SK-N-SH (cell line): ENCODE measurements around the gene RAD51B. TPM values are rescaled to one million over a fixed set of nuclear protein-coding genes. Genes with fewer than 3 reads are reported as not detected.

ENCODE experiments used
- CTCF ChIA-PET: fragments of 300-600, 350-600 bp; formaldehyde crosslinking; extraction: SDS; loops from one replicate; lab custom pipeline; 2021; lab: Yijun Ruan, JAX
- POLR2A ChIA-PET: fragments of 350-600 bp; sonication (Branson Sonifier 250); formaldehyde crosslinking; extraction: SDS; loops from one replicate; lab custom pipeline; 2020; ENCODE audit warnings: antibody characterized with exemption, inconsistent platforms; lab: Yijun Ruan, JAX
- DNase-seq: peaks from one replicate; pipeline ENCODE4 v3.0.0; 2012
- H2AFZ ChIP-seq: fragments of 200-600 bp; sonication (generic); 2 replicates; pipeline ENCODE4 v1.8.1; 2016; ENCODE audit warnings: antibody characterized with exemption, mild to moderate bottlenecking, low read depth
- H3F3A ChIP-seq: fragments of 200-600 bp; sonication (generic); replicated peaks from 2 replicates; pipeline ENCODE3; 2016; ENCODE audit warnings: antibody characterized with exemption, mild to moderate bottlenecking; ENCODE audit not compliant: insufficient read depth
- H3K27ac ChIP-seq, 2 experiments: fragments of 200-500 bp in 1 of 2; fragments of 200-600 bp in 1 of 2; sonication (Bioruptor generic) in 1 of 2; sonication (generic), shearing (Covaris generic) in 1 of 2; 2 replicates each; pipeline versions ENCODE4 v1.5.1 to v1.6.1; 2014 to 2016; ENCODE audit warnings: low read depth in 2 of 2, inconsistent platforms in 1 of 2, low read length in 1 of 2, mild to moderate bottlenecking in 1 of 2, mixed read lengths in 1 of 2
- H3K27me3 ChIP-seq: fragments of 200-600 bp; sonication (generic), shearing (Covaris generic); 2 replicates; pipeline ENCODE4 v1.6.1; 2016; ENCODE audit warnings: mixed run types; ENCODE audit not compliant: insufficient read depth
- H3K36me3 ChIP-seq, 2 experiments: fragments of 200-500 bp in 1 of 2; fragments of 200-600 bp in 1 of 2; sonication (Bioruptor generic) in 1 of 2; sonication (generic) in 1 of 2; replicated peaks in 1 of 2; 2 replicates each; pipeline versions ENCODE3 to v1.5.1; 2014 to 2016; ENCODE audit warnings: low read length in 1 of 2, mild to moderate bottlenecking in 1 of 2; ENCODE audit not compliant: insufficient read depth in 2 of 2, control insufficient read depth in 1 of 2
- H3K4me1 ChIP-seq, 2 experiments: fragments of 200-500 bp in 1 of 2; fragments of 200-600 bp in 1 of 2; sonication (Bioruptor generic) in 1 of 2; sonication (generic), shearing (Covaris generic) in 1 of 2; 2 replicates each; pipeline versions ENCODE4 v1.5.1 to v1.6.1; 2014 to 2016; ENCODE audit warnings: low read depth in 1 of 2, low read length in 1 of 2, mixed run types in 1 of 2; ENCODE audit not compliant: insufficient read depth in 2 of 2, control insufficient read depth in 1 of 2
- H3K4me2 ChIP-seq: fragments of 200-600 bp; sonication (generic), shearing (Covaris generic); 2 replicates; pipeline ENCODE4 v1.6.1; 2017; ENCODE audit warnings: mixed run types
- H3K4me3 ChIP-seq, 2 experiments: fragments of 200-500 bp in 1 of 2; fragments of 200-600 bp in 1 of 2; sonication (Bioruptor generic) in 1 of 2; sonication (generic), shearing (Covaris generic) in 1 of 2; 2 replicates each; pipeline versions ENCODE4 v1.5.1 to v1.8.1; 2014 to 2016; ENCODE audit warnings: low read depth in 2 of 2, inconsistent platforms in 1 of 2, low read length in 1 of 2, mild to moderate bottlenecking in 1 of 2, mixed read lengths in 1 of 2, moderate library complexity in 1 of 2
- H3K79me2 ChIP-seq: fragments of 200-600 bp; sonication (generic); 2 replicates; pipeline ENCODE4 v1.8.1; 2017; ENCODE audit warnings: mild to moderate bottlenecking; ENCODE audit not compliant: insufficient read depth
- H3K9ac ChIP-seq: fragments of 200-600 bp; sonication (generic); 2 replicates; pipeline ENCODE4 v1.6.1; 2017; ENCODE audit warnings: mixed run types
- H3K9me2 ChIP-seq: fragments of 200-600 bp; sonication (generic); 2 replicates; pipeline ENCODE4 v1.6.1; 2017; ENCODE audit warnings: mixed run types
- H3K9me3 ChIP-seq: fragments of 200-600 bp; sonication (generic); 2 replicates; pipeline ENCODE4 v1.6.1; 2017; ENCODE audit warnings: mixed run types, mild to moderate bottlenecking, moderate library complexity
- H4K20me1 ChIP-seq: fragments of 200-600 bp; sonication (generic); 2 replicates; pipeline ENCODE4 v1.6.1; 2017; ENCODE audit warnings: mild to moderate bottlenecking, mixed run types; ENCODE audit not compliant: insufficient read depth
- CHD2 ChIP-seq: fragments of 150-350 bp; IDR thresholded peaks from 2 replicates; pipeline ENCODE4 v1.6.1; 2018; ENCODE audit warnings: low read length; ENCODE audit not compliant: partially characterized antibody
- EP300 ChIP-seq, 2 experiments: IDR thresholded peaks; 2 replicates each; pipeline versions ENCODE4 v1.4.0 to v1.6.1; 2012; ENCODE audit warnings: borderline replicate concordance in 1 of 2, low read depth in 1 of 2, low read length in 1 of 2
- EZH2phosphoT487 ChIP-seq: fragments of 200-600 bp; sonication (generic); IDR thresholded peaks from 2 replicates; pipeline ENCODE4 v1.6.1; 2017; ENCODE audit warnings: low read depth, mixed run types, mild to moderate bottlenecking, antibody characterized with exemption, moderate library complexity, borderline replicate concordance
- FOXM1 ChIP-seq: IDR thresholded peaks from 2 replicates; pipeline ENCODE4 v1.4.0; 2012; ENCODE audit warnings: low read depth, mild to moderate bottlenecking
- GATA2 ChIP-seq: sonication (generic); formaldehyde crosslinking; IDR thresholded peaks from 2 replicates; pipeline ENCODE4 v1.5.0; 2020; ENCODE audit warnings: mild to moderate bottlenecking, missing genetic modification reagents
- JUND ChIP-seq: IDR thresholded peaks from 2 replicates; pipeline ENCODE4 v1.4.0; 2012
- NFIC ChIP-seq: IDR thresholded peaks from 2 replicates; pipeline ENCODE4 v1.4.0; 2012; ENCODE audit warnings: borderline replicate concordance
- POLR2AphosphoS5 ChIP-seq: IDR thresholded peaks from 2 replicates; pipeline ENCODE4 v1.6.1; 2012; ENCODE audit warnings: low read depth, low read length
- SMC3 ChIP-seq: IDR thresholded peaks from 2 replicates; pipeline ENCODE4 v1.6.1; 2012; ENCODE audit warnings: low read depth, low read length, improper control_type of control experiment
- WGBS: methylation state at CpG from one replicate; pipeline ENCODE4 v1.1.6; 2017; ENCODE audit warnings: low lambda C conversion rate; 5-methylcytosine and 5-hydroxymethylcytosine counted together
- polyA plus RNA-seq, 3 experiments: library from polyadenylated mRNA; depleted of rRNA; stranded (reverse); fragments of >200 nt; gene quantifications; 2 replicates each; pipeline ENCODE4 v1.2.3, GENCODE V29; 2012
- TF ChIP-seq, protein P1 (sequence below): IDR thresholded peaks from 2 replicates; pipeline ENCODE4 v1.4.0; 2012; ENCODE audit warnings: low read depth, borderline replicate concordance
- TF ChIP-seq, protein P2 (sequence below): IDR thresholded peaks from 2 replicates; pipeline ENCODE4 v1.4.0; 2012; ENCODE audit warnings: low read depth
- TF ChIP-seq, protein P3 (sequence below): fragments of 150-350 bp; IDR thresholded peaks from 2 replicates; pipeline ENCODE4 v1.6.1; 2016; ENCODE audit warnings: mild to moderate bottlenecking, low read depth, low read length
- TF ChIP-seq, protein P4 (sequence below): IDR thresholded peaks from 2 replicates; pipeline ENCODE4 v1.6.1; 2012; ENCODE audit warnings: mild to moderate bottlenecking, low read depth, low read length, moderate library complexity

Gene RAD51B
- polyA plus RNA-seq, 1 of the 3 experiments (the other 2 are of a cell fraction), result 6.0 TPM

DNA sequence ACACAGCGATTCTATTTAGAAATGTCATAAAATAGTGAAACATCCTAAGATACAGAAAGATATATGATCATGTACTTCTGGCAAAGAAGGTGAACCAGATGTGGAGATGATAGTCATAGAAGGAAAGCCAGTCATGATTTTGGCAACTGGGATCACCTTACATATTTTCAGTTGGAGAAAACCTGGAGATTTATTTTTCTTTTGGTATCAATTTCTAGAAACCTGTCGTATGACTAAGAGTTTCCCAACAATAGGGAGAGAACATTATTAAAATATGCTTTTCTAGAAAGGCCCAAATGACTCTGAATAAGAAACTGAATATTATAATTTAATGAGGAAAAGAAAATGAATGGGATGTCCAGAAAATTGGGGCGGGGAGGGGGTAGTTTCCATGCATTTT, 576.9 kb downstream of the RAD51B start:
- Histone ChIP-seq H3K4me2 (no peak overlapping the region), H3K4me3 (no peak overlapping the region), H2AFZ (no peak overlapping the region), H3K9me2 (no peaks in the 10 kb centered on the region), H3F3A (no peaks in the 10 kb centered on the region), H3K9me3 (no peaks in the 10 kb centered on the region), H3K36me3 (no peaks in the 10 kb centered on the region), H3K79me2 (no peaks in the 10 kb centered on the region), H3K27me3 (no peaks in the 10 kb centered on the region), H3K27ac (no peak overlapping the region), H3K9ac (no peak overlapping the region), H4K20me1 (no peaks in the 10 kb centered on the region), H3K4me1 (peaks cover 12 to 29% of the 10 kb centered on the region in 2 experiments)
- POLR2A ChIA-PET, result no interaction called here
- no peak for DNase-seq
- TF ChIP-seq CHD2 (no peak), JUND (no peak), GATA2 (CRISPR knock-in tag) (no peak), NFIC (no peak), SMC3 (no peak), EP300 (IDR thresholded peaks at IDR 0.05; ENCODE audit: borderline replicate concordance in 1 of 2, low read depth in 1 of 2, low read length in 1 of 2) (no peak), FOXM1 (no peak), POLR2AphosphoS5 (no peak), EZH2phosphoT487 (no peak)
- TF ChIP-seq, protein P1, sequence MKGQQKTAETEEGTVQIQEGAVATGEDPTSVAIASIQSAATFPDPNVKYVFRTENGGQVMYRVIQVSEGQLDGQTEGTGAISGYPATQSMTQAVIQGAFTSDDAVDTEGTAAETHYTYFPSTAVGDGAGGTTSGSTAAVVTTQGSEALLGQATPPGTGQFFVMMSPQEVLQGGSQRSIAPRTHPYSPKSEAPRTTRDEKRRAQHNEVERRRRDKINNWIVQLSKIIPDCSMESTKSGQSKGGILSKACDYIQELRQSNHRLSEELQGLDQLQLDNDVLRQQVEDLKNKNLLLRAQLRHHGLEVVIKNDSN, result no peak
- TF ChIP-seq, protein P2, sequence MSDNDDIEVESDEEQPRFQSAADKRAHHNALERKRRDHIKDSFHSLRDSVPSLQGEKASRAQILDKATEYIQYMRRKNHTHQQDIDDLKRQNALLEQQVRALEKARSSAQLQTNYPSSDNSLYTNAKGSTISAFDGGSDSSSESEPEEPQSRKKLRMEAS, result no peak
- TF ChIP-seq, protein P3, sequence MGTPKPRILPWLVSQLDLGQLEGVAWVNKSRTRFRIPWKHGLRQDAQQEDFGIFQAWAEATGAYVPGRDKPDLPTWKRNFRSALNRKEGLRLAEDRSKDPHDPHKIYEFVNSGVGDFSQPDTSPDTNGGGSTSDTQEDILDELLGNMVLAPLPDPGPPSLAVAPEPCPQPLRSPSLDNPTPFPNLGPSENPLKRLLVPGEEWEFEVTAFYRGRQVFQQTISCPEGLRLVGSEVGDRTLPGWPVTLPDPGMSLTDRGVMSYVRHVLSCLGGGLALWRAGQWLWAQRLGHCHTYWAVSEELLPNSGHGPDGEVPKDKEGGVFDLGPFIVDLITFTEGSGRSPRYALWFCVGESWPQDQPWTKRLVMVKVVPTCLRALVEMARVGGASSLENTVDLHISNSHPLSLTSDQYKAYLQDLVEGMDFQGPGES, result no peak
- TF ChIP-seq, protein P4, sequence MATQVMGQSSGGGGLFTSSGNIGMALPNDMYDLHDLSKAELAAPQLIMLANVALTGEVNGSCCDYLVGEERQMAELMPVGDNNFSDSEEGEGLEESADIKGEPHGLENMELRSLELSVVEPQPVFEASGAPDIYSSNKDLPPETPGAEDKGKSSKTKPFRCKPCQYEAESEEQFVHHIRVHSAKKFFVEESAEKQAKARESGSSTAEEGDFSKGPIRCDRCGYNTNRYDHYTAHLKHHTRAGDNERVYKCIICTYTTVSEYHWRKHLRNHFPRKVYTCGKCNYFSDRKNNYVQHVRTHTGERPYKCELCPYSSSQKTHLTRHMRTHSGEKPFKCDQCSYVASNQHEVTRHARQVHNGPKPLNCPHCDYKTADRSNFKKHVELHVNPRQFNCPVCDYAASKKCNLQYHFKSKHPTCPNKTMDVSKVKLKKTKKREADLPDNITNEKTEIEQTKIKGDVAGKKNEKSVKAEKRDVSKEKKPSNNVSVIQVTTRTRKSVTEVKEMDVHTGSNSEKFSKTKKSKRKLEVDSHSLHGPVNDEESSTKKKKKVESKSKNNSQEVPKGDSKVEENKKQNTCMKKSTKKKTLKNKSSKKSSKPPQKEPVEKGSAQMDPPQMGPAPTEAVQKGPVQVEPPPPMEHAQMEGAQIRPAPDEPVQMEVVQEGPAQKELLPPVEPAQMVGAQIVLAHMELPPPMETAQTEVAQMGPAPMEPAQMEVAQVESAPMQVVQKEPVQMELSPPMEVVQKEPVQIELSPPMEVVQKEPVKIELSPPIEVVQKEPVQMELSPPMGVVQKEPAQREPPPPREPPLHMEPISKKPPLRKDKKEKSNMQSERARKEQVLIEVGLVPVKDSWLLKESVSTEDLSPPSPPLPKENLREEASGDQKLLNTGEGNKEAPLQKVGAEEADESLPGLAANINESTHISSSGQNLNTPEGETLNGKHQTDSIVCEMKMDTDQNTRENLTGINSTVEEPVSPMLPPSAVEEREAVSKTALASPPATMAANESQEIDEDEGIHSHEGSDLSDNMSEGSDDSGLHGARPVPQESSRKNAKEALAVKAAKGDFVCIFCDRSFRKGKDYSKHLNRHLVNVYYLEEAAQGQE, result no peak
- 87% methylated on average over 3 of the region's 3 CpGs for WGBS
- CTCF ChIA-PET, result interaction anchor here (0.6 kb wide), 1 partner anchor 51 kb away, joined by 4 read pairs; no protein-coding TSS in a partner anchor
